Fibroblast of mammary gland (primary cell): ENCODE measurements around the gene RAB40C.
A peak's percentile ranks its signal among the peaks of the same experiment; 100 is the strongest.

ENCODE experiments used
- DNase-seq: peaks from one replicate; pipeline ENCODE4 v3.0.0-alpha.2; 2010; ENCODE audit warnings: low read depth
- H3K4me3 ChIP-seq: 2 replicates; pipeline ENCODE4 v1.5.1; 2011; ENCODE audit warnings: low read depth, mild to moderate bottlenecking, low read length, moderate library complexity; ENCODE audit not compliant: control insufficient read depth
- TF ChIP-seq, protein P1 (sequence below): conservative IDR thresholded peaks from 2 replicates; pipeline ENCODE4 v1.5.1; 2011; ENCODE audit warnings: low read depth, low read length, inconsistent platforms; ENCODE audit not compliant: control insufficient read depth, insufficient read depth

RAB40C gene

GRCh38 chr16:654034-654433 lies 64.2 kb downstream of the RAB40C start:
- H3K4me3 ChIP-seq, result no peak overlapping the region
- DNase-seq, result no peak
- TF ChIP-seq, protein P1, sequence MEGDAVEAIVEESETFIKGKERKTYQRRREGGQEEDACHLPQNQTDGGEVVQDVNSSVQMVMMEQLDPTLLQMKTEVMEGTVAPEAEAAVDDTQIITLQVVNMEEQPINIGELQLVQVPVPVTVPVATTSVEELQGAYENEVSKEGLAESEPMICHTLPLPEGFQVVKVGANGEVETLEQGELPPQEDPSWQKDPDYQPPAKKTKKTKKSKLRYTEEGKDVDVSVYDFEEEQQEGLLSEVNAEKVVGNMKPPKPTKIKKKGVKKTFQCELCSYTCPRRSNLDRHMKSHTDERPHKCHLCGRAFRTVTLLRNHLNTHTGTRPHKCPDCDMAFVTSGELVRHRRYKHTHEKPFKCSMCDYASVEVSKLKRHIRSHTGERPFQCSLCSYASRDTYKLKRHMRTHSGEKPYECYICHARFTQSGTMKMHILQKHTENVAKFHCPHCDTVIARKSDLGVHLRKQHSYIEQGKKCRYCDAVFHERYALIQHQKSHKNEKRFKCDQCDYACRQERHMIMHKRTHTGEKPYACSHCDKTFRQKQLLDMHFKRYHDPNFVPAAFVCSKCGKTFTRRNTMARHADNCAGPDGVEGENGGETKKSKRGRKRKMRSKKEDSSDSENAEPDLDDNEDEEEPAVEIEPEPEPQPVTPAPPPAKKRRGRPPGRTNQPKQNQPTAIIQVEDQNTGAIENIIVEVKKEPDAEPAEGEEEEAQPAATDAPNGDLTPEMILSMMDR, result no peak

- DNase-seq, result no peak
- TF ChIP-seq, protein P1, result no peak
- no peak overlapping the region for H3K4me3 ChIP-seq
These were observed 67.6 kb downstream of the RAB40C start for GRCh38 chr16:657487-657886.

GRCh38 chr16:658679-659571 lies 69.1 kb downstream of the RAB40C start:
- TF ChIP-seq, protein P1, result peak; percentile 2
- H3K4me3 ChIP-seq, result no peak overlapping the region
- DNase-seq, result no peak

GRCh38 chr16:659618-660017 lies 69.8 kb downstream of the RAB40C start:
- DNase-seq, result no peak
- H3K4me3 ChIP-seq, result no peak overlapping the region
- TF ChIP-seq, protein P1, result no peak

GRCh38 chr16:660132-660458 lies 70.2 kb downstream of the RAB40C start:
- no peak for DNase-seq
- TF ChIP-seq, protein P1, result no peak
- H3K4me3 ChIP-seq, result no peak overlapping the region

DNA sequence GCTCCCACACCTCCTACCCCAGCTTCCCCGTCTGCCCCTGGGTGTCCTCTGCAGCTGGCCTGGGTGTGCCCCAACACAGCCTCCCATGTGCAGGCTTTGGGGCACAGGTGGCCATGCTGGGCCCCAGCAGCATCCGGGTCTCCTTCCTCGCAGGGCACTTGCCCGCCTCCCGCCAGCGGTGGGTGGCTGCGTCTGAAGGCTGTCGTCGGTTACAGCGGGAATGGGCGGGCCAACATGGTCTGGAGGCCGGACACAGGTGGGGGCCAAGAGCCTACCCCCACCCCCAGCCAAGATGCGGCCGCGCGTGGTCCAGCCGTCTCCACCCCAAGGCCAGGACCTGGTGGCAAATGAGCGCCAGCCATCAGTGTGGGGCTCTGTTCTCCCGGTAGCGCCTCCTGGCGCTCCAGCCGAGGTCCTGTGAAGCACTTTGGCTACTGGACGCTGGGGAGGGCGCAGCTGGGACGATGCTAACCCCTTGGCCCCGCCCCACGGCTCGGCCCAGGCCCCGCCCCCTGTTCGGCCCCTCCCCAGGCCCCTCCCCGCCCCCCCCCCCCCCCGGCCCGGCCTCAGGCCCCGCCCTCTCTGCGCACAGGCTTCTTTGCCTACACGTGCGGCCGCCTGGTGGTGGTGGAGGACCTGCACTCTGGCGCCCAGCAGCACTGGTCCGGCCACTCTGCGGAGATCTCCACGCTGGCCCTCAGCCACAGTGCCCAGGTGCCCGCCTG lies 70.8 kb downstream of the RAB40C start:
- TF ChIP-seq, protein P1, result peak; percentile 56
- DNase-seq, result peak; percentile 91
- H3K4me3 ChIP-seq, result no peak overlapping the region
